CD4-positive, alpha-beta T cell treated with Interferon gamma for 1 hour (primary cell): Measurements from ENCODE around the gene ARHGEF28.

Source experiments
- DNase-seq: peaks from one replicate; pipeline ENCODE4 v3.0.0-alpha.2; 2020

The ARHGEF28 gene

DNA sequence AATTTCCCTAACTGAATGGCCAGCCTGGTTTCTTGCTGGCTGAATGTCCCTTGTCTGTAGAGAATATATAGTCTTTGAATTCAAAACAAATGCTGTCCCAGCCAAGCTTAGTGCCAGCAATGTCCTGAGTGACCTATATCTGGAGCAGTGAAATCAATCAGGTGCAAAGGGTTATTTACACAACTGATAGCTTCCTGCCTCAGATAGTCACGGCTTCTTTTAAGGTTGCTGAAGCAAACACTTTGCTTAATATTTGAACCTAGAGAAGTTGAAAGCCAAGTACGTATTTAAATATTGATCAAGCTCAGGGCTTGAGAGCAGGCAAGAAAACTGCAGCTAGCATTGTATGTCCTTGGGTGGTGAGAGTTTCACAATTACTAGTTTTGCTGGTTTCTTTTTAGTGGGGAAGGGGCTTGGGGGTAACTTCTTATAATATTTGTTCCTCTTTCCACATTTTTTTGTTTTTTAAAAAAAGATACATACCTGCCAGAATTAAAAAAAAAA lies 2.0 kb upstream of the ARHGEF28 start:
- DNase-seq, result no peak

DNA sequence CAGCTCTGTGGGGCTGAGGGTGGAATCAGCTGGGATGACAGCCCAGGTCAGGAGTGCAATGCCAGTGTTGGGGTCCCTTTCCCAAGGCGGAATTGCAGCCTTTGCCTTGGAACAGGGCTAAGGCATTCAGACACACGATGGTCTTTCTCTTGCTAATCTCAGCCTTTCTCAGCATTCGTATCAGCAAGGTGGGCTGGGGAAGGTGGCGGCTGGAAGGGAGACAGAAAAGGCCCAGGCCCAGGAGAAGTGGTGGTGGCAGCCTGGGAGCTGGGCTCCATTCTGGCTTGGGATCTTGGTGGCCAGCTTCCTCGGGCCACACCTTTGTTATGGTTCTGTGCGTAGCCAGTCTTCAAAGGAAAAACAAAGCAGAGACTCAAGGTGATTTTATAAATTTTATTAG lies 1.1 kb upstream of the ARHGEF28 start:
- no peak for DNase-seq

DNA sequence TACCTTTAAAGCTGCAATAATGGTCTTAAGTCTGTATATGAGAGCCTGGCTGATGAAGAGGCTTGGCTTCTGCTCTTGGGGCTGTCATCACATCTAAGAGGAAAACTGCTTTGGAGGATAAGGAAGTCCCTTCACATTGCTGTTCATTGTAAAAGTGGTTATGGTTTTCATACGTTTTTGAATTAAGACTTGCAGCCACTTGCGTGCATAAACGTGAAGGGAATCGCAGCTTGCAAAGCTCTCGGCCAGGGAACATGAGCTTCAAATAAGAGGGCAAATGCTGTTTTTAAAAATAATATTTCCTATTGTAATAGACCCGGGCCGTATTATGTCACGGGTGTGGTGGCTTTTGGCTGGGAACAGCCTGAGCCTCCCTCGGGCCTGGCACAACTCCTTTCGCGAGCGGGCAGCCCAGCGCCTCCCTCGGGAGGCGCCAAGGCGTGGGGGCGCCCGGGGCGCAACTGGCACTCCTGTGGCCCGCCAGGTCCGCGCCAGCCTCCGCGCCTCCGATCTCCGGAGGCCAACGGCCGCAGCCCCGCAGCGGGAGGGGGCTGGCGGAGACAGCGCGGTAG lies 538 bp upstream of the ARHGEF28 start:
- DNase-seq, result no peak

DNA sequence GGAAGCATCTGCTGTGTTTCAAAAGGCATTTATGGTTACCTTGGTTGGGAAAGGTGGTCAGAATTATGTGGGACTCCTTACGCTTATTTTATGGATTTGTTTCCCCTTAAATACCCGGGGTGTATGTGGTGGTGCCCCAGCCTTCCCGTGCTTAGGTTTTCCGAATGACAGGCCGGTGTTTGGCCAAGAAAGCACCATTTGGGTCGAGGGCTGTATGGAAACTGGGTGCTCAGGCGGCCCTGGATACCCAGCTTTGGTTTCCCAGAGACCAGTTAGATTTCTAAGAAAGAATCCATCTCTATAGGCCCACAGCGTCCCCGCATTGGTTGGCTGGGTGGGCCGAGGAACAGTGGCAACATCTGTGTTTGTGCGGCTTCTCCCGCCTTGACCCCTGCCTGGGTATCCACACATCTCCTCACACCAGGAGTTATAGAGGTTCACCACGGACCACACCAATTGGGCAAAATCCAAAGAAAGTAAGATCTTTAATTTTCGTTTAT lies 868 bp downstream of the ARHGEF28 start:
- no peak for DNase-seq

DNA sequence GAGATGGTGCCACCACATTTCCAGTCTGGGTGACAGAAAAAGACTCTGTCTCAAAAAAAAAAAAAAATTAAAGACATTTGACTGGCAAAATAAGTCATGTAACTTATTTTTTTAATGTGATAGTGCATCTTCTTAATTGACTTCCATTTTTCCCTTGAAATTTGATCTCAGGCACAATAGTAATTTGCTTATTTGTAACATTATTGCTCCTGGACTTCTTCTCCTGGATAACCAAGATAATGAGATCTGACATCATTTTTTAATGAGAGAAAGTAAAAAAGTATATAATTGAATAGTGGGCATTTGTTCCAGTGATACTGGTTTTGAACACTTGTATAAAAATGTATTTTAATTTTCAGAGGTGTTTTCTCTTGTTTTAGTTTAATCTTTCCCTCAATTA lies 3.5 kb downstream of the ARHGEF28 start:
- no peak for DNase-seq

DNA sequence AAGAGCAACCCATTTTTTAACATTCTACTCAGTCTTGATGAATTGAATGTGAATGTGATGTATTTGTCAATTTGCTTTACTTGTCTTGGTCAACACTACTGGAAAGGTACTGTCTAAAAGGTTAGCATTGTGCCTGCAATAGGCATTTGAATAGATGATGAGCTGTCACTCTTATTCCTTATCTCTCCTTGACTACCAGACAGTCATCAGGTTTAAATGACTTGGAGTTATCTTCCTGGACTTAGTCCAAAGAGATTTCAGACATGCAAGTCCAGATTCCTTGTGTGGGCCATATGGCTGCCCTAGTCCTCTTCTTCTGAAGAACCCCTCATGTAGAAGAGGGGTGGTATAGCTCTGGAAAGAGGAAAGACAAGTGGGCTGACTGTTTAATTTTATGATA lies 4.8 kb downstream of the ARHGEF28 start:
- DNase-seq, result no peak

DNA sequence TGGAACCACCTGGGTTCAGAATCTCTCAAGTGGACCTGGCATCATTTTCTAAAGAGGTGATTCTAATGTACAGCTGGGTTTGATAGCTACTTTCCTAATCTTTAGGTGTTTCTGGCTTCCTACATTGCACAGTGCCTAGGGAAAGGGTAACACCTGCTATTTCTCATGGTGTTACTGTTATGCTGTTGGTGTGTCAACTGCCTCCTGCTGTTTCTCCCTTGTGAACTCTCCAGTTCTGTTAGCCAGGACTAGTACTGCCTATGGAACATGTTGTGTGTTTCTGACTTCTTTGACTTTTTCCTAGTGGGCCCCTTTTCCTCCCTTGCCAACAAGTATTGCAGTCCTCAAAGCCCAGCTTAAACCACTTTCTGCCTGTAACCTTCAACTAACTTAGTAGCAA lies 5.5 kb downstream of the ARHGEF28 start:
- DNase-seq, result no peak

DNA sequence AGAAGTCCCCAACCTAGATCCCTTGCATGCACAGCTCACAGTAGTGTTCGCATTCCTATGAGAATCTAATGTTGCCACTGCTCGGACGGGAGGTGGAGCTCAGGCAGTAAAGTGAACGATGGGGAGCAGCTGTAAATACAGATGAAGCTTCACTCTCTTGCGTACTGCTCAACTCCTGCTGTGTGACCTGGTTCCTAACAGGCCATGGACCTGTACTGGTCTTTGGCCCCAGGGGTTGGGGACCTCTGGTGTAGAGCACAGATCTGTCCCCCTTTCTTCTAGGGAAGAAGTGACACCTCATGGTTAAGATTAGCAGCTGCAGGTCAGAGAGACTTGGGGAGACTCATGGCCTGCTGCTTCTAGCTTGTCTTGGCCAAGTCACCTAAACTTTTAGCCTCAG lies 7.1 kb downstream of the ARHGEF28 start:
- no peak for DNase-seq

DNA sequence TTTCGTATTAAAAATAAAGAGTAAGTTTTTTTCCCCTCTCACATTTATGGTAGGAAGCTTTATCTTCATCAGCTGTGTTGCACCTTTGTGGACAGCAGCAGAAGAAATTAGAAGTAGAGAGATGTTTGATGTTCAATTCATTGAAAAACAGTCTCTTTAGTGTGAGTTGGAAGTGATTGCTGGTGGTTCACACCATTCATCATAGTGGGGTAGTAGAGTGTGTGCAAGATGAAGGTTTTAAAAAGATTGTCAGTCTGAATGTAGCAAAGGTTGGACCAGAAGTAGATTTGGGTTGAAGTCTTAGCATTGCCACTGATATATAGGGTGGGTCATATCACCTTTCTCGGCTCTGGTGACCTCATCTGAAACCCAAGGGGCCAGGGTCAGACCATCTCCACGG lies 10.4 kb downstream of the ARHGEF28 start:
- no peak for DNase-seq

DNA sequence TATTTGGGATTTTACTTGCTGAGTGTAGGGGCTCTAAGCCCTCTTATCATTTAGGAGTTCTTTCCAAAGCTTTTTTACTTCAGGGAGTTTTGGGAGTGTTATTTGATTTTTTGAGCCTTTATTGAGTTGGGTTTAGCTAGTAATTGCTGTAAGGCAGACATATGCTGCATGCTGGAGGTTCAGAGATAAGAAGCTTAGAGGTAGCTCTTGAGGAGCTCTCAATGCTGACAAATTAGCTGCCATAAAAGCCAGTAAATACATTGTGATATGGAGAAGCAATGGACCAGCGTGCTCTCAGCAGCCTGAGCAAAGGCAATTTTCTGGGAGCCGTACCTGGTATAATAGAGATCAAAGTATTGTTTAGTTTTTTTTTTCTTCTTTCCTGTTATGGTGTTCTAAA lies 11.6 kb downstream of the ARHGEF28 start:
- no peak for DNase-seq

DNA sequence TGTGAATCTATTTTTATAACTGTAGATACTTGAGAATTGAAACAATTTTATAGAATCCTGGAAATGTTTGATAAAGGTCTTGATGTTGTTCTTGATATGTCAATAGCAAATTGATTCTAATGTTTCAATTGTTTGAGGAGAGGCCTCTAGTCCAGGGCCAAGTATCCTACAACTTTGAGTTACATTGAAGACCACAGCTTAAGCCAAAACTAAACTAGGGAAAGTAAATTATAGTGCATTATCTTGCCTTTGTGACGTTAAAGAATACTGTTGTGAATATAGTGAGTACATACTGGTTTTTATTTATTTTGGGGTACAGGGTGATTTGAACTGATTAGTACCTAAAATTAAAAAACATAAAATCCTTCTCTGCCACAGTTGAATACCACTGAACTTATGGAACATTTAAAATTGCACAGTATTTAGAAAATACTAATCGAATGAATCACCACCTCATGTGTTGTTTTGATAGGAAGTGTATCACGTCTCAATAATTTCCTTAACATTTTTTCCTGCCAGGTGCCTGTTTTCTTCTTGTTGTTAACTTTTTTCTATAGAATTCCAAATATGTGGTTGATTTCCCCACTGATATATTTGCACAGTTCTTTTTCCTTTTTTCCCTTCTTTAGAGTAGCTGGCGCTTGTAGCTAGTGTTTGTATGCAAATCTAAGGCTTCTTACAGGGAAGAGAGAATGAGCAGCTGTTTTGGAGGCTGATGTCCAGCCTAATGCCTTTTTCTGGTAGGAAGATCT lies 12.5 kb downstream of the ARHGEF28 start:
- DNase-seq, result no peak

DNA sequence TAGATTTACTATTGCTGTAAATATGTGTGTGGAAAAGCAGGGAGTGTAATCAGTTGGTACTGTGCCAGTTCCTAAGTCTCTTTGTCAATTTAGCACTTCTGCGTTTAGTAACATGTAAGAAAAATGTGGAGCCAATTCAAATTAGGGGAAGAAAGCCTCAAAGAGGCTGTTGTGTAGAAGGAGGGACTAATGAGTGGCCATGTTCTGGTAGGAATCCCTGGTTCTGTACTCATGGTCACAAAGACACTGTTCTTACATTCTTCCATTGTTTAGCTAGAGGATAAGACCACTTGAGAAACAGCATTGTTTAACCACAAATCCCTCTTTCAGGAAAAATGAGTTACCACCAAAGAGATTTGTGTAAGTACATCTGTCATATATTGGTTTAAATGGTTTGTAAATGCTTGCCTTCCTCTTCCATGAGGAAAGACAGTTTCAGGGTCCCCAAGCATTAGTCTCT lies 14.9 kb downstream of the ARHGEF28 start:
- DNase-seq, result no peak

DNA sequence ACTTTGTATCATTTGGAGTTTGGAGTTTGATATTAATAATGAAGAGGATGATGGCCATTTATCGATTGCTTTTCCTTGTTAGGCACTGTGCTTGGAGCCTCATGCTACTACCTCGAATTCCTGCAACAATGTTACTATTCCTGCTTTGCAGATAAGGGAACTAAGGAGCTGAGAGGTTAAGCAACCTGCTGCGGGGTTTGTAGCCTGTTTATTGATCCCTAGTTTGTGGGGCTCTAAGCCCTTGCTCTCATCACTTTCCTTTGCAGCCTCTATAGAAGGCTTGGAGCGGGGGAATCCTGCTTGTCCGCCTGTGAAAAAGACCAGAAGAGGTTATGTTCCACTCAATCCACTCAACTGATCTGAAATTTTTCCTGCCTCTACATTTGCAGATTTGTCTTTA lies 15.8 kb downstream of the ARHGEF28 start:
- no peak for DNase-seq

DNA sequence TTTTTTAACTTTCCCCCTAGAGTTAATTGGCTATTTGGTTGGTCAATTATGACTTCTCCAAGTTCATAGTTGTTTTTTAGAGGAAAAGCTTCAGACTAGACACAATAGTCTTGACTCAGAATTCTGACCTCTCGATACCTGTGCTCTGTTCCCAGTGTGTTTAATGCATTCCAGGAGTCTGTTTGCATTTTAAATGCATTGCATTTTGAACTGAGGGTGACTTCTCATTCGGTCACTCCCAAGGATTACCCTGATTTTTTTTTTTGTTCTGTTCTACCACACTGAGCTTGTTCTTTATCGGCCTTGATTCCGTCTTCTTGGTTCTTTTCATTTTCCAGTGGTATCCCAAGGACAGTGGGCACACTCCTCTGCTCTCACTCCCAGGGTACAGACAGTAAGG lies 16.3 kb downstream of the ARHGEF28 start:
- no peak for DNase-seq

DNA sequence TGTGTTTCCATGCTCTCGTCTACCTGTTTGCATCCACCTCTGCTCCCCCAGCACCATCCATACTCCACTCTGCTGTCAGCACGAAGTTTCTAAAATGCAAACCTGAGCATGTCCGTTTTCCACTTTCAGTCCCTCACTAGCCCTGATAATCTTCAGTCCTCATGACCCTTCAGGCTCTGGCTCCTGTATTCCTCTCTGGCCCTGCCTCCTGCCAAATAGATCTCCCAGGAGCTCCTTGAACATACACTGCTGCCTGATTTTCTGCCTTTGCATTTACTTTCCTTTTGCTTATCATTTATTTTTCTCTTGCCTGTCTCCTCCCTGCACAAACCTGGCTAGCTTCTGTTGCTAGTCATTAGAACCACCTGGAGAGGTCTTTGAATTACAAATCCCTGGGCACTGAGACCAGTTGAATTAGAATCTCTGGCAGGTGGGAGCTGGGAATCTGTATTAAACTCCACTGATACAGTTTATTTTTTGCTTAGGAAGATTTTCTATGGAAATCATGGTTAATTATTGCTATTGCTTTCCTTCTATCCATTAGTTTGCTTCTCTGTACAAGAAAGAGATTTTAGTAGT lies 18.5 kb downstream of the ARHGEF28 start:
- DNase-seq, result no peak

DNA sequence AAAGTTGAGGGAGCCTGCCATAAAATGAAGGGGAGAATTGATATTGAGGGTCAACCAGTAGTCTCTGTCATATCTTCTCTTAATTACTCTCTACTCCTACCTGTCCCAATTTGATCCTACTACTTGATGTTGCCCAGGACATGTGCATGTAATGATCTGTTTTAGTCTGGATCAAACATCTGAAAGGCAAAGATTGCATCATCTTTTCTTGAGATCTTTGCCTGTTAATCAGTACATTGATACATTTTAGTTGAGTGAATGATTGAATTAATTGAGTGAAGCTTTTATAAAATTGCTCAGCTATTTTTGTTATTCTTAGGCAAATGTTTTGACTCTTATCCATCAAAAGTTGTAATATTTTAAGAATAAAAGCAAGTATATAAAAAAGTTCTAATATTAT lies 21.7 kb downstream of the ARHGEF28 start:
- no peak for DNase-seq

DNA sequence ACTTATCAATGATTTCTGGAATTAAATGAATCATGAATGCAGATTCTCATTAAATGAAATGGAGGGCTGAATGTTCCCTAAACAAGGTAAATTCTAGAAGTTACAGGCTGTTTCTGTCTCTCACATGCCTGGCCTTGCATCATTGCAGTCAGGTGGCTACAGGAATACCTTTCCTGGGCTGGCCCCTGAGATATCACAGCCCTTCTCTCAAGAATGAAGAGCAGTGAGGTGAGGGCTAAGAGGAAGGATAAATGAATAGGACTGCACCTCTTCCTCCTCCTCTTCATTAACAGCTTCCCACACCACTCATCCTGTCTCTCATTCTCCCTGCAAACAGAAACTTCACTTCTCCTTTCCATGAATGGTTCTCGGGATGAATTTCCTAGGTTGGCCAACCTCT lies 22.5 kb downstream of the ARHGEF28 start:
- DNase-seq, result no peak

DNA sequence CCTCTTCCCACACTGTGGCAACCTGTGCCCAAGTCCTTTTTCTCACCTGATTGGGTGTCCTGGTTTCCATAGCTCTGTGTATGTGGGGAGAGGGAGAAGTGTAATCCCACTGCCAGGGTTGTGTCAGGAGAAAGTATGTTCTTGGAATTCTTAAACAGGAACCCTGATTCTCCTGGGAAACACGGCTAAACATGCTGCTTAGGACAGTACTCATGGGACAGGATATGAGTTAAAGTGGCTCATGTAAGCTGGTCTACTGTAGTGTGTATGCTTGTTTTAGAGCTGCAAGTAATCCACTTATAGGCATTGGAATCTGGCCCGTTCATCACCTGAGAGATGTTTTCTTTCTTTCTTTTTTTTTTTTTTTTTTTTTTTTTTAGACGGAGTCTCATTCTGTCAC lies 23.9 kb downstream of the ARHGEF28 start:
- no peak for DNase-seq

DNA sequence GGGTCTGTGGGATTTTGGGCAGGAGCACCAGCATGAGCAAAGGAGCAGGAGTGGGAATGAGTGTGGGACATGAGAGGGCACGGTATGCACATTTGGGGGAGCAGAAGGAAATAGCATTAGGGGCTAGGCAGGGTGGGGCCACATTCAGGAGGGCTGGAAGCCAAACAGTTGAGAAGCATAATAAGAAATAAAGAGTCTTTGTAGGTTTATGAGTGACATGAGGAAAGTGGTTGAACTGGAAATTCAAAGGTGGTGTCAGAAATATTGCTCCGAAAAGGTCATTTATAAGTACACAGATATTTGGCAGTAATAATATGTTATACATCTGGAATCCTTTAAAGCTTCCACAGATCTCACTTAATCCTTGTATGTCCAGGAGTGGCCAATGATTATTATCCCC lies 26.4 kb downstream of the ARHGEF28 start:
- DNase-seq, result no peak

DNA sequence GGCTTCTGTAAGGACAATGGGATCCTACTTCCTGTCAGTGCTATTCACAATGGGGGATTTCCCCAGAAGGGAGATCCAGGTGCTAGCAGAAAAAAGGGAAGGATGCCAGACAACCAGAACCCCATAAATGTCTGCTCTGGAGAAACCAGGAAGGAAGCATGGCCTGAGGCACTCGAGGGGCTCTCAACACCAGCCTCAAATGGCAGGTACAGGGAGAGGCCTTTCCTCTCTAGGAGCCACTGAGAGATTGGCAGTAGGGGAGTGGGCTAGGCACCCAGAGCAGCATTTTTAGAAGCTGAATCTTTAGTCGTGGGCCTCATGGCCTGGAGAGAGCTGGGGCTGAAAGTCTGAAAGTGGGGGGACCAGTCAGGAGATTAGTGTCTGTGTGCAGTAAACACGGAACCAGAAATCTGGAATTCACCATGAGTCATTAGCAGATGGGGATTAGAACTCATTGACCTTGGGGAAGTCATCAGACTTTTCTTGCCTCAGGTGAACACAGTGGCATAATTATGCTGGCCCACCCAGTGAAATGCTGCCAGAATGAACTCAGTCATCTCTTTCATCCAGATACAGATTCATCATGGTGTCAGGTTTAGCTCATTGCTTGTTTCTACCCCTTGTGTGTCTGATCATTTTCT lies 28.3 kb downstream of the ARHGEF28 start:
- DNase-seq, result no peak

DNA sequence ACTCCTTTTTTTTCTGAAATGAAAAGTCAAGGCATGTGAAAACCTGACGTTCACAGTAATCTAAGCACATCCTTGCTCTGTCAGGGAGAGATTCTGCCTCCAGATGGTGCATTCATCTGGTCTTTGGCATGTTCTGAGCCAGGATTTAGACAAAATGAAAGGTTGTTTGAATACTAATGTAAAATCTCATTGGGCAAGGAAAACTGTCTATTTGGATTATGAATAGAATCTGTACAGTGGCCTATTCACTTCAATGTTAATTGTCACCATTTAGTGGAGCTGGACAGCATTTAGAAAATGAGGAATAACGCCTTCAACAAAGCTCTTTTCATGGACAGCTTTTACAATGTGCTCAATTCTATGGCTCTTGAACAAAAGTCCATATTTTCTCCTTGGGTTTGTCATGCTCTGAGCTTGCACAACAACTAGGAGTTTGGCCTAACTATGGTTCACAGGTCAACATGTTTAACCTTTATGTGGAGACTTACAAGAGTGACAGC lies 28.9 kb downstream of the ARHGEF28 start:
- no peak for DNase-seq

DNA sequence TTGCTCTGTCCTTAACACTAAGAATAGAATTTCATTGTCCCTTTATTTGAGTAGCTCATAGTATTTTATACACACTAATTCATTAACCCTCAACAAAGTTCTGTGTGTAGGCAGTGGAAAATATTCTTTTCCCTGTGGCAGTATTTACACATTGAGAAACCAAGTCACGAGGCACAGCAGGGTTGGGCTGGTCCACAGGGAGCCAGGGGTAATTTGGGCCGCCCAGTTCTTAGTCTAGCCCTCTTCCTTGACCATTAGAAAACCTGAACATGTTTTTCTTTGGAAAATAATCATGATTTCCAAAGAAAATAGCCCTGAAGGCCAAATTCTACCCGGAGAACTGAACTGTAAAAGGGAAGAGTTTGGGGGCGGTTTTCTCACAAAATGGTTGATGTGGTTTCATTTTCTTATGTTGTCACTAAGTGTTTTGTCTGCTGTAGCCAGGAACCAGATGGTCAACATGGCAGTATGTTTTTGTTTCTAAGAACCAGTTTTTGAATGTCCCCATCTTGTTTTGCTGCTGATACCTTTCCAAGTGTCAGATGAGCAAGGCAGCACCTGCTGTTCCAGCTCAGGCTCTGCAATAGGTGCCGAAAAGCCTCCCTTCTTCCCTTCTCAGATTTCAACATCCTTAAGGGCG lies 29.6 kb downstream of the ARHGEF28 start:
- no peak for DNase-seq

DNA sequence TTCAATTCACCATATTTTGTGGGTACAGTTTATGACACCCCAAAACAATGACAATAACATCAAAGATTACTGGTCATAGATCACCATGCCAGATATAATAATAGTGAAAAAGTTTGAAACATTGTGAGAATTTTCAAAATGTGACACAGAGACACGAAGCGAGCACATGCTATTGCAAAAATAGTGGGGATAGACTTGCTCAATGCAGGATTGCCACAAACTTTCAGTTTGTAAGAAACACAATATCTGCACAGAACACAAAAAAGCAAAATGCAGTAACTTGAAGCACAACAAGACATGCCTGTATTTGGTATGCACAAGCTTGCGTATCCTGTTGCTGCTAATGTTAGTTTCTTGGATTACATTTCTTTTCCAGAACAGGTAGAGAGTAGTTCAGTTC lies 35.8 kb downstream of the ARHGEF28 start:
- no peak for DNase-seq
